GM21381 (cell line): ENCODE results near the gene ACSM3.
"Not testable (repeated sequence)": the region's sequence is repeated elsewhere in the genome, so short reads cannot be mapped to it uniquely, and the experiment has no call there.

Source experiments
- ATAC-seq: cut with Tn5 transposase; IDR thresholded peaks from one replicate; pipeline ENCODE4 v1.9.1; 2021; ENCODE audit warnings: mild to moderate bottlenecking, moderate library complexity; ENCODE audit not compliant: unreplicated experiment

ACSM3 gene

GRCh38 chr16:20805684-20806167, 41.9 kb downstream of the ACSM3 start:
- not testable (repeated sequence) for ATAC-seq

DNA sequence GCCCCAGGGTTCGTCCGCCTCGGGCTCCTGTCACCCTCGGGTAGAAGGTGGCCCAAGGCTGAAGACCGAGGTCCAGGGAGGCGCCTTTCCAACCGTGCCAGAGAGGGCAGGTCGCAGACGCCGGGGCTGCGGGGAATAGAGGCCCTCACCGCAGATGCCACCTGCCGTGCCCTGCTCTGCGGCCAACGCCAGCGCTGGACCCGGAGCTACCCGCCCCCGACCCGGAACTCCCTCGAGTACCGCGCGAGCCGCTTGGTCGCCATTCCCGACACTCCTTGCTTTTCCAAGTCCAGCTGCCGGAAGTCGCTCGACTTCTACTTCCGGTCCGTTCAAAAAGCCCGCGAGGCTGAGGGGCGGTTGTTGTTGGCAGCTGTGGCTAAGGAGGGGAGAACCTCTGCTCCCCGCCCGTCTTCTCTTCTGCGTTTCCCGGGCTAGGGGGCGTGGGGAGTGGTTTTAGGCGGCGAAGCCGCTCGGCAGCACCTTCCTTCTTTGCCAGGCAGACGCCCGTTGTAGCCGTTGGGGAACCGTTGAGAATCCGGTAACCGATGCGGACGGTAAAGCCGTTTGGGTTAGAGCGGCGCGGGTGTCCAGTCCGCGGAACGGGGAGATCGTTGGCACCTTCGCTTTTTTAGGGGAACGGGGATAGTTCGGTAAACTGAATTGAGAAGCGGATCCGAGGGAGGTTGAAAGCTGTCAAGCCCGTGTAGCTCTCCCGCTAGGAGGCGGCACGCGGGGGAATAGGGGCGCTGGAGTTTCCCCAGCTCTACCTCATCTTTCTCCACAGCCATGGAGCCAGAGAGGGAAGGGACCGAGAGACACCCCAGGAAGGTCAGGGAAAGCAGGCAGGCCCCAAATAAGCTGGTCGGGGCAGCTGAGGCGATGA, 42.6 kb downstream of the ACSM3 start, which contains the start of the genes ERI2 and REXO5:
Gene ERI2, minus strand, starts transcription at position 305 of the 883 bp plus-strand sequence. Its CDS starts 42 bp downstream, at position 263.
Gene REXO5, plus strand, starts transcription at position 360 of the 883 bp plus-strand sequence. Its CDS starts 427 bp downstream, at position 787.
- ATAC-seq, result peak; percentile 81

DNA sequence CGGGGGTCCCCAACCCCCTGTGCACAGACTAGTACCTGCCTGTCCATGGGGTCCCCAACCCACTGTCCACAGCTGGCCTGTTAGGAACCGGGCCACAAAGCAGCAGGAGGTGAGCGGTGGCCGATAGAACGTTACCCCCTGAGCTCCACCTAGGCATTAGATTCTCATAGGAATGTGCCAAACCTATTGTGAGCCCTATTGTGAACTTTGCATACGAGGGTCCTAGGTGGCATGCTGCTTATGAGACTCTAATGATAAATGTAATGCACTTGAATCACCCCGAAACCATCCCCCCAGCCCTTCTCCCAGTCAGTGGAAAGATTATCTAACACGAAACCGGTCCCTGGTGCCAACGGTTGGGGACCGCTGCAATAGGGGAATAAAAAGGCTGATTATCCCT, 44.0 kb downstream of the ACSM3 start:
- no peak for ATAC-seq

DNA sequence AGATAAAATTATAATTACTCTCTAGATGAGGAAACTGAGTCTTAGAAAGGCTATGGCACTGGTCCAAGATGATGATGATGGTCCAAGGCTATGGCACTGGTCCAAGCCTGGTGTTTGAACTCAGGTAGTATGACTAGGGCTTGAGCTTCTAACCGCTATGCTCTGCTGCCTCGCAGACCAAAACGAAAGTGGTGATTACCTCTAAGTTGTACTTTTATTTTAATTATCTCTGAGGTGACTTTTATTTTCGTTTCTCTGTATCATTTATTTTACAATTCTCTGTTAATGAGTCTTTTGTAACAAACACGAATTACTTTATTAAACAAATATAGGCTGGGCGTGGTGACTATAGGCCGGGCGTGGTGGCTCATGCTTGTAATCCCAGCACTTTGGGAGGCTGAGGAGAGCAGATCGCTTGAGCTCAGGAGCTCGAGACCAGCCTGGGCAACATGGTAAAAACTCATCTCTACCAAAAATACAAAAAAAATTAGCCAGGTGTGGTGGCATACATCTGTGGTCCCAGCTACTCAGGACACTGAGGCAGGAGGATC, 48.1 kb downstream of the ACSM3 start:
- ATAC-seq, result no peak

DNA sequence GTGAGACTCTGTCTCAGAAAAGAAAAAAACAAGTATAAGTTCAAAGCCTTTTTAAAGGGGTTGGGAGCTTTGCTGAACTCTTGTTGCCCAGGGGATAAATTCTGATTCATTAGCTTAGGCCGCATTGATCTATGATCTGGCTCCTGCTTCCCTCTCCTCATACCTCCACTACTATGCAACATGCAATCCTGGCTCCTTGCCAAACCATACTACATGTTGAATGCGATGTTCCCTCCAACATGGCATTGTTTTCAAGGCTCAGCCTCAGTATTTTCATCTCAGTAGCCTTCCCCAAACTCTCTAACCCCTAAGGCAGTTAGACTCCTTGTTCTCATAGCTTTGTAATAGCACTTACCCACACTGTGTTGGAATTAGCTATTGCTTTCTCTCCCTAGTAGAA, 48.7 kb downstream of the ACSM3 start:
- ATAC-seq, result no peak

DNA sequence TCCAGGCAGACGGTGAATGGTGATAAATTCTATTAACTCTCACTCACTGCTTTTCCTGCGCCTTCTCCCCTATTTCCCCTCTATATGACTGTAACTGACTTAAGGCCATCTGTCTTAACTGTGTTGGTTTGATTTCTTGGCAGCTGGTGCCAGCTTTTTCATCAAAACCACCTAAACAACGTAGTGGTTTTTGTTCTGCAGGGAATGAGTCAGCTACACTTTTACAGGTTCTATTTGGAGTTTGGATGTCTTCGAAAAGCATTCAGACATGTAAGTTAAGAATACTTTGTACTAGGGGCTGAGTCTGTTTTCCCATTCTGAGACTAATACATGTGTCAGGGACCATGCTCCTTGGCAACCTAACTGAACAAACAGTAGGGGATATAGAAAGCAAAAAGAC, 51.0 kb downstream of the ACSM3 start:
- no peak for ATAC-seq

GRCh38 chr16:20818929-20819585, 55.2 kb downstream of the ACSM3 start:
- no peak for ATAC-seq

DNA sequence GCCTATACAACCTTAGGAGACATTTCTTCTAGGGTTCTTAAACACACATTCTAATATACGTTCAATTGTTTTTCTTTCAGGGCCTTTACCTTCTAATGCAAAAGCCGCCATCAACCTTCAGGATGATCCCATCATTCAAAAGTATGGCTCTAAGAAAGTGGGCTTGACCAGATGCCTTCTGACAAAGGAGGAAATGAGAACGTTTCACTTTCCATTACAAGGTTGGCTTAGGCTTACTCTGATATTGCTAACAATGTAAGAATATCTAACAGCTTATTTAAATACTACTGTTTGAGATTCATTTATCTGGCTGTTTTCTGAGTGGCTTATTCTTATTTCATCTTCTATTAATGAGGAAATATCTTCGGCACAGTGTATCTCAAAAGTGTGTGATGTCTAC, 57.9 kb downstream of the ACSM3 start:
- no peak for ATAC-seq

DNA sequence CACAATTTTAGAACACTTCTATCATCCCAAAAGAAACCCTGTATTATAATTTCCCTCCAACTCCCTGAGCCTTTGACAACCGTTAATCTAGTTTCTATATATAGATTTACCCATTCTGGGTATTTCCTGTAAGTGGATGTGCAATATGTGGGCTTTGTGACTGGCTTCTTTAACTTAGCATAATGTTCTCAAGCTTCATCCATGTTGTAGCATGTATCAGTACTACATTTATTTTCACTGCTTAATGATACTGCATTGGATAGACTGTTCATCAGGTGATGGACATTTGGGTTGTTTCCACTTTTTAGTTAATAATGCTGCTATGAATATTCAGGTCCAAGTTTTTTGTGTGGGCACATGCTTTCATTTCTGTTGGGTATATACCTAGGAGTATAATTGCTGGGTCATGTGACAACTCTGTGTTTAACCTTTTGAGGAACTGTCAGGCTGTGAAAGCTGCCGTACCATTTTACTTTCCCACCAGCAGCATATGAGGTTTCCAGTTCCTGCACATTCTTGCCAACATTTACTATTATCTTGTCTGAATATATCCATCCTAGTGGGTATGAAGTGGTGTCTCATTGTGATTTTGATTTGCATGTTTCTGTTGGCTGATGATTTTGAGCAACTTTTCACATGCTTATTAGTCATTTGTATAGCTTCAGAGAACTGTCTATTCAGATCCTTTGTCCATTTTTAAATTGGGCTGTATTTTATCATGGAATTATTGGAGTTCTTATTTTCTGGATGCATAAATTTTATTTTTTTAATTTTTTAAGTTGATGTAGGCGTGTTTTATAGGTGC, 58.9 kb downstream of the ACSM3 start:
- ATAC-seq, result no peak

- no peak for ATAC-seq
Measured at GRCh38 chr16:20826039-20826566, 62.3 kb downstream of the ACSM3 start.

DNA sequence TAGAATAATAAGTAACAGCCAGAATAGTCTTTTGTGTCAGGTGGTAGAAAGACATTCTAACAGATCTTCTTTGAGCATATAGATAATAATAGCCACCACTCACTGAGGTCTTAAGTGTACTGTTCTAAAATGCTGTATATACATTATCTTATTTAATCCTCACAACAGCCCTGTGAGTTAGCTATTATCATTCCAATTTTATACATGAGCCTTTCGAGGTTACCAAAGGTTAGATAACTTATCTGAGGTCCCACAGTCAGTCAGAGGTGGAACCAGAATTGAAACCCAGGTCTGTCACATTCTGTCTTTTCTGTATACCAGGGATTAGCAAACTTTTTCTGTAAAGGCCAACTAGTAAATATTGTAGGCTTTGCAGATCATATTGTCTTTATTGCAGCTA, 65.7 kb downstream of the ACSM3 start:
- ATAC-seq, result no peak

- no peak for ATAC-seq
Measured at GRCh38 chr16:20830372-20830771, 66.6 kb downstream of the ACSM3 start.

DNA sequence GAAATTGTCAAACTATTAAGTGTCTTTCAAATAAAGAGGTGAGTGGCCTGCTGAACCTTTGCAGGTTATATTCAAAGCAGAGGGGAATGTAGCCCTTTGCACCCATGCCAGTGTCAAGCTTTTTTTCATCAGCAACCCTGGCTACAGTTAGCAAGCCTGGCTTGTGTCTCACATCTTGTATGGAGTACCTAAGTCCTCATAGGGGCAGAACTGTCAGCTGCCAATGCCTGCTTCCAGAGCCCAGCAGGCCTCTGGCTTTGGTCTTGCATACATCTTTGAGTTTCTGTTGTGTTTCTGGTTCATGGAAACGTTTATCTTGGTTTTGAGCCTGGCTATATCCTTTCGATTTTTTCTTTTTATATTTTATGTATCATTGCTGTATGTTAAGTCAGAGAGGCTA, 69.3 kb downstream of the ACSM3 start:
- ATAC-seq, result no peak

DNA sequence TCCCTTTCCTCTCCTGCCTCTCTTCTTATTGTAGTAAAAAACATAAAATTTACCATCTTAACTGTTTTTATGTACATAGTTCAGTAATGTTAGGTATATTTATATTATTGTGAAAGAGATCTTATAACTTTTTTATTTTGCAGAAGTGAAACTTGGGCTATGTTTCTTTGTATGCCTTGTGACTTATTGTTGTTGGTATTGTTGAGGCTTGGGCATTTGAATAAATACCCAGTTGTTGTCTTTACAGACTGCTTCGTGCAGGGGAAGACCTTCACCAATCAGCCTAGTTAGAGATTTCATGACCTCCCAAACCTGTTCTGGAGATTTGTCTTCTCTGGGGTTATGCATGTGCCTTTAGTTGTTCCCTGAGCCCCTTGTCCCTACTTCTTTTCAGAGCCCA, 74.4 kb downstream of the ACSM3 start:
- no peak for ATAC-seq

DNA sequence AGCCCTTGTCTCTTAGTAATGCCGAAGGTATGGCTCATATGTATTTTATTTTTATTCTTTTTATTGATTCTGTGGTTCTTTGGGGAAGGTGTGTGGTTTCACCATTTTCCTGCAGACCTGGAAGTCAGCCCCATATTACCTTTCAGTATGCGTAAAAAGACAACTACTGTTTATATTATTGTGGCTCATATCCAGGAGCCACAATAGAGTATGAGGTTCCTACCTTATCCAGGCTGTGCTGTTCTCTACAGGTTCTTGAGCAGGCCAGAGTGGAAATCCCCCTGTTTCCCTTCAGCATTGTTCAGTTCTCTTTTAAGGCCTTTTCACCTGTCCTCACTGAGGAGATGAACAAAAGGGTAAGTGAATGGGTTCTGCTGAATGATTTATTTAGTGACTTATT, 75.7 kb downstream of the ACSM3 start:
- no peak for ATAC-seq

GRCh38 chr16:20844054-20844453, 80.2 kb downstream of the ACSM3 start:
- ATAC-seq, result no peak

DNA sequence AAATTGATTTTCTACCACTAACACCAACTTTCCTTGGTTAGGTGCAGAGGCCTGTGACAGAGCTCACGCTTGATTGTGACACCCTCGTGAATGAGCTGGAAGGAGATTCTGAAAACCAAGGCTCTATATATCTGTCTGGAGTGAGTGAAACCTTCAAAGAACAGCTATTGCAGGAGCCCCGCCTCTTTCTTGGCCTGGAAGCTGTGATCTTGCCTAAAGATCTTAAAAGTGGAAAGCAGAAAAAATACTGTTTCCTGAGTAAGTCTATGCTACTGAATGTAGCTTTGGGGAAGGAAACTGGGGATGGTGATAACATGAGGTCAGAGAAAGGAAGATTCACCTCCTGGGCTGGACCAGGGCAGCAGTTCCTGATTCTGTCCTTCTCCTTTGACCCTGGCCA, 80.8 kb downstream of the ACSM3 start:
- no peak for ATAC-seq

DNA sequence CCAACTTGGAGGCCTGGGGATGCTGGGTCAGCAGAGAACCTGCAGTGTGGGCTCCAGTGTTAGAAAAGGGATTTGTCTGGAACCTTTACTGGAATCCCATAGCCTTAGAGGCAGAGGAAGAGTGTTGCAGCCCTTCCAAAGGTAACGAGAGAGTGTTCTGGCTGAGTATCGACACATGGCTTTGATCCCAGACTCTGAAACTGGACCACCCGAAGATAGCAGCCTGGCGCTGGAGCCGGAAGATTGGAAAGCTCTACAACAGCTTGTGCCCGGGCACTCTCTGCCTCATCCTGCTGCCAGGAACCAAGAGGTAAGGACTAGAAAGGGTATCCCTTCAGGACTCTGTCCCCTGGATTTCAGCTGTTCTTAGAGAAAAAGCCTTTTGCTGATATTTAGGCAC, 82.2 kb downstream of the ACSM3 start:
- no peak for ATAC-seq

GRCh38 chr16:20846551-20846950, 82.7 kb downstream of the ACSM3 start:
- no peak for ATAC-seq
